Fibroblast of lung (primary cell): ENCODE results near the gene CCDC152. TPM values are rescaled to one million over a fixed set of nuclear protein-coding genes. Genes with fewer than 3 reads are reported as not detected.
"Not testable (repeated sequence)": the region's sequence is repeated elsewhere in the genome, so short reads cannot be mapped to it uniquely, and the experiment has no call there.

Source experiments
- DNase-seq, 2 donors: peaks; one replicate each; pipeline versions ENCODE4 v3.0.0 to v3.0.0-alpha.2; 2010; ENCODE audit warnings: low read depth in 2 of 2
- H2AFZ ChIP-seq: 2 replicates; pipeline ENCODE4 v1.5.1; 2012; ENCODE audit warnings: low read length, control low read depth, inconsistent platforms
- H3K27ac ChIP-seq: 2 replicates; pipeline ENCODE4 v1.5.1; 2011; ENCODE audit warnings: low read length, control low read depth; ENCODE audit not compliant: insufficient read depth
- H3K27me3 ChIP-seq: 2 replicates; pipeline ENCODE4 v1.5.1; 2011; ENCODE audit warnings: mild to moderate bottlenecking, low read length; ENCODE audit not compliant: control insufficient read depth, insufficient read depth
- H3K36me3 ChIP-seq: 2 replicates; pipeline ENCODE4 v1.5.1; 2011; ENCODE audit warnings: low read length; ENCODE audit not compliant: control insufficient read depth, insufficient read depth
- H3K4me1 ChIP-seq: 2 replicates; pipeline ENCODE4 v1.5.1; 2011; ENCODE audit warnings: low read length; ENCODE audit not compliant: control insufficient read depth, insufficient read depth; ENCODE audit errors: extremely low read depth
- H3K4me2 ChIP-seq: 2 replicates; pipeline ENCODE4 v1.5.1; 2011; ENCODE audit warnings: low read length, control low read depth; ENCODE audit not compliant: insufficient read depth; ENCODE audit errors: extremely low read depth
- H3K4me3 ChIP-seq, 4 experiments: fragments of 200-600 bp in 1 of 4; sonication (generic) in 1 of 4; replicated peaks in 1 of 4; 2 replicates each; pipeline ENCODE4 v1.5.1; 2011 to 2016; ENCODE audit warnings: low read length in 4 of 4, low read depth in 3 of 4, mild to moderate bottlenecking in 3 of 4, control low read depth in 2 of 4, inconsistent platforms in 1 of 4, mixed read lengths in 1 of 4; ENCODE audit not compliant: insufficient read depth in 1 of 4; ENCODE audit errors: control extremely low read depth in 1 of 4
- H3K79me2 ChIP-seq: 2 replicates; pipeline ENCODE4 v1.5.1; 2012; ENCODE audit warnings: mild to moderate bottlenecking, low read length, inconsistent platforms; ENCODE audit not compliant: control insufficient read depth, insufficient read depth
- H3K9ac ChIP-seq: 2 replicates; pipeline ENCODE4 v1.5.1; 2011; ENCODE audit warnings: mild to moderate bottlenecking, low read length, control low read depth; ENCODE audit not compliant: insufficient read depth
- H3K9me3 ChIP-seq: 2 replicates; pipeline ENCODE4 v1.5.1; 2012; ENCODE audit warnings: low read depth, low read length; ENCODE audit not compliant: control insufficient read depth, insufficient read depth
- H4K20me1 ChIP-seq: 2 replicates; pipeline ENCODE4 v1.5.1; 2011; ENCODE audit warnings: low read length; ENCODE audit not compliant: control insufficient read depth, insufficient read depth; ENCODE audit errors: extremely low read depth
- CTCF ChIP-seq, 2 donors: IDR thresholded peaks in 1 of 2; conservative IDR thresholded peaks in 1 of 2; 1 replicate in 1 of 2; 2 replicates in 1 of 2; pipeline ENCODE4 v1.5.1; 2011 to 2012; ENCODE audit warnings: low read length in 2 of 2, control low read depth in 1 of 2, inconsistent platforms in 1 of 2, low read depth in 1 of 2, mild to moderate bottlenecking in 1 of 2
- EZH2 ChIP-seq: IDR thresholded peaks from 2 replicates; pipeline ENCODE4 v1.5.1; 2012; ENCODE audit warnings: low read length, control low read depth, mild to moderate bottlenecking; ENCODE audit errors: missing control alignments
- polyA plus RNA-seq, 2 donors: library from polyadenylated mRNA; depleted of rRNA in 1 of 2; stranded (reverse) in 1 of 2; unstranded in 1 of 2; fragments of >200 nt; gene quantifications; 2 replicates each; pipeline ENCODE4 v1.2.1, GENCODE V29; 2011 to 2012; ENCODE audit warnings: missing spikeins in 1 of 2
- total RNA-seq: library from RNA; depleted of rRNA; stranded (reverse); fragments of >200 nt; gene quantifications from 2 replicates; pipeline ENCODE4 v1.2.1, GENCODE V29; 2014

The CCDC152 gene
- total and polyA plus RNA-seq, 2 donors (not counting 1 experiment from before 2014, with no cell fraction given): 1.4 to 2.5 TPM

DNA sequence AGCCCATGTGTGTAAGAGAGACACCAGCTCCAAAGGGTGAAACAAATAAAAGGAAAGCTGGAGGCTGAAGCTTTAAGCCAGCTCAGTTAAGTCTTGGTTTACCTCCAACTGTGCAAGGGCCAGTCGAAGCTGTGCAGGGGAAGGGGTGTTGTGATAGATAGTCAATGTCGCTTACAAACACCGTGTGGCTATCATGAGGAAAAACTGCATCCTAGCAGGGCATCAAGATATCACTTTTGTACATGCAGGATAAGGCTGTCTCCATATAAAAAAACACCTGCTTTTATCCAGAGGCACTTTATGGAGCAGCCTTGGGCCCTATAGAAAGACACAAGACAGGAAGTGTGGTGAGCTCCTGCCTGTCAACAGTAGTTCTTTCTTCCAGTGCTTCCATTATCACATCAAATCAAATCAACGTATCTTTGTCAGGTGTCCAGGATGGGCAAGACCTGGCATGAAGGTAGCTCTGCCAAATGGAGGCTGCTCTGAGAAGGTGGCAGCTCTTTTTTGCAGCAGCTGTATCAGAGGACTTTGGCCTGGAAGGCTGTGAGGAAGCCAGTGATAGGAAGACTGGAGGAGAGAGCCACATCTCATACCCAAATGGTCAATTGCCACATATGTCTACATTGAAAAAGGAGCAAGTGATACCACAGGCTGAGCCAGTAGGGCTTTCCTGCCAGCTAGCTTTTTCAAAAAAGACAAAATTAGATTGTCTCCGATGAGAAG lies 84.4 kb downstream of the CCDC152 start:
- Histone ChIP-seq H2AFZ (no peak overlapping the region), H3K79me2 (no peaks in the 10 kb centered on the region), H3K4me2 (no peak overlapping the region), H3K36me3 (no peaks in the 10 kb centered on the region), H3K4me3 (no peak overlapping the region), H3K27me3 (no peaks in the 10 kb centered on the region), H3K4me1 (no peaks in the 10 kb centered on the region), H3K9me3 (no peaks in the 10 kb centered on the region), H3K27ac (no peak overlapping the region), H3K9ac (no peak overlapping the region), H4K20me1 (no peaks in the 10 kb centered on the region)
- TF ChIP-seq CTCF (conservative IDR thresholded peaks at IDR 0.05 in 1 of 2, IDR thresholded peaks at IDR 0.05 in 1 of 2; ENCODE audit: low read depth in 1 of 2, low read length in 2 of 2): no peak
- no peak for TF ChIP-seq EZH2
- DNase-seq: no peak

GRCh38 chr5:42842921-42843641 lies 86.5 kb downstream of the CCDC152 start:
- H3K4me2 ChIP-seq: no peak overlapping the region
- DNase-seq: no peak
- no peaks in the 10 kb centered on the region for H4K20me1 ChIP-seq
- H3K4me3 ChIP-seq: no peak overlapping the region
- H2AFZ ChIP-seq: no peak overlapping the region
- no peaks in the 10 kb centered on the region for H3K4me1 ChIP-seq
- no peaks in the 10 kb centered on the region for H3K27me3 ChIP-seq
- H3K36me3 ChIP-seq: no peaks in the 10 kb centered on the region
- no peak for TF ChIP-seq EZH2
- TF ChIP-seq CTCF (conservative IDR thresholded peaks at IDR 0.05 in 1 of 2, IDR thresholded peaks at IDR 0.05 in 1 of 2; ENCODE audit: low read depth in 1 of 2, low read length in 2 of 2): no peak
- no peak overlapping the region for H3K9ac ChIP-seq
- no peaks in the 10 kb centered on the region for H3K79me2 ChIP-seq
- no peaks in the 10 kb centered on the region for H3K9me3 ChIP-seq
- H3K27ac ChIP-seq: no peak overlapping the region

- no peaks in the 10 kb centered on the region for H3K4me1 ChIP-seq
- TF ChIP-seq CTCF (conservative IDR thresholded peaks at IDR 0.05 in 1 of 2, IDR thresholded peaks at IDR 0.05 in 1 of 2; ENCODE audit: low read depth in 1 of 2, low read length in 2 of 2): no peak
- TF ChIP-seq EZH2: no peak
Observed at GRCh38 chr5:42843675-42844292, 87.2 kb downstream of the CCDC152 start.

GRCh38 chr5:42844408-42844807 lies 87.8 kb downstream of the CCDC152 start:
- H3K4me2 ChIP-seq, DNase-seq, H3K4me3 ChIP-seq, H3K36me3 ChIP-seq, H3K79me2 ChIP-seq, H4K20me1 ChIP-seq, H3K4me1 ChIP-seq, H3K27me3 ChIP-seq, H2AFZ ChIP-seq, H3K27ac ChIP-seq, H3K9ac ChIP-seq, H3K9me3 ChIP-seq: not testable (repeated sequence)

More at GRCh38 chr5:42843675-42844292, 87.2 kb downstream of the CCDC152 start:
- Histone ChIP-seq H3K27me3 (no peaks in the 10 kb centered on the region), H3K4me3 (no peak overlapping the region), H3K36me3 (no peaks in the 10 kb centered on the region), H3K4me2 (no peak overlapping the region), H3K9ac (no peak overlapping the region), H4K20me1 (no peaks in the 10 kb centered on the region), H3K79me2 (no peaks in the 10 kb centered on the region), H2AFZ (no peak overlapping the region), H3K9me3 (no peaks in the 10 kb centered on the region), H3K27ac (no peak overlapping the region)
- DNase-seq: no peak
